Left forelimb (tissue), 1 donor: ENCODE results near the gene MEG3.

Experiments used
- DNase-seq: peaks from one replicate; pipeline ENCODE4 v3.0.0-alpha.2; 2018; ENCODE audit warnings: low spot score

The MEG3 gene

DNA sequence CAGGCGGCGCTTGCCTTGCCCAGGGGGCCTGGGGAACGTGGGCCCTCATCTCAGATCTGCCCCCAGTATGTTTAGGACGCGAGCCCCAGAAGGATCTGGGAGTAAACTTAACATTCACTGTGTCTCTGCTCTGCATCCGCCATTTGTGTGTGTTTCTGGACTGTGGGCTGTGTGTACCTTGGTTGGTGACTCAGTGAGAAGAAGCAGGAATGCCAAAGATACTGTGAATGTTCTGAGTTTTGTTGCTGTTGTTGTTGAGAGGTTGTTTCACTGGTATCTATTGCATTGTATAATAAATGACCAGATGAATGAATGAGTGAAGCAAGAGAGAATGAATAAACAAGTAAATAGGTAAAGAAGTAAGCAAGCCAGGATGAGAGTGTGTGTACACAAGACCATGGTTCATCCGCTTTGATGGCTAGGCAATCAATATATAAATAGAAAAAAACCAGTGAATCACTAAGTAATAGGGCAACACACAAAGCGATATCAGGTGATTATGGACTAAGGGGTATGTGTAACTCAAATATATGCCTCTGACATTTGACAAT is 20.5 kb downstream of the MEG3 start:
- DNase-seq: no peak

DNA sequence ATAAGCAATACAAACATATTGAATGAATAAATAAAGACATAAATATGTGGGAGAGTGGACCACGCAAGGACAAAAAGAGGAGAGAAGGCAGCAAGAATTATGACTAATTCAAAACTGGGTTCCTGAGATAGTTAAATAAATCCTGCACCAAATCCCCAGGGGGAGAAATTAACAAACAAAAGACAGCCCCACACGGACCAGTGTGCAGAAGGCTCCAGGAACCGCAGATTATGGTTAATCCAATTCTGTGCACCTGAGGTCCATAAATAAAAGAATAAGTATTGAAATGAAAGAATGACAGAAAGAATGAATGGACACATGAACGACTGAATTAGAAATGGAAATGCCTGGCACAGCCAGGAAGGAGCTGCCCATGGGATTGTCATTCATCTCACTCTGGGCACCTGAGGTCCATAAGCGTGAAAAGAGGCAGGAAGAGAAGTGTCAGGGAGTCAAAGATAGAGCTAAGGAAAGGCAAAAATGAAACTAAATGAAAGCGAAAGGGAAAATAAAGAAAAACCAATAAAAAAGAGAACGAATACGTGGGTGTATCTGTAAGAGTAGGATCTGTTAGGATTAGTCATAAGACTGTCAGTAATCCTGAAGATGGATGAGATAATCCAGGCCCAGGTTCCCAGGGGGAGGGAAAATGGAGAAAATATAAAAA is 23.3 kb downstream of the MEG3 start:
- DNase-seq: no peak

DNA sequence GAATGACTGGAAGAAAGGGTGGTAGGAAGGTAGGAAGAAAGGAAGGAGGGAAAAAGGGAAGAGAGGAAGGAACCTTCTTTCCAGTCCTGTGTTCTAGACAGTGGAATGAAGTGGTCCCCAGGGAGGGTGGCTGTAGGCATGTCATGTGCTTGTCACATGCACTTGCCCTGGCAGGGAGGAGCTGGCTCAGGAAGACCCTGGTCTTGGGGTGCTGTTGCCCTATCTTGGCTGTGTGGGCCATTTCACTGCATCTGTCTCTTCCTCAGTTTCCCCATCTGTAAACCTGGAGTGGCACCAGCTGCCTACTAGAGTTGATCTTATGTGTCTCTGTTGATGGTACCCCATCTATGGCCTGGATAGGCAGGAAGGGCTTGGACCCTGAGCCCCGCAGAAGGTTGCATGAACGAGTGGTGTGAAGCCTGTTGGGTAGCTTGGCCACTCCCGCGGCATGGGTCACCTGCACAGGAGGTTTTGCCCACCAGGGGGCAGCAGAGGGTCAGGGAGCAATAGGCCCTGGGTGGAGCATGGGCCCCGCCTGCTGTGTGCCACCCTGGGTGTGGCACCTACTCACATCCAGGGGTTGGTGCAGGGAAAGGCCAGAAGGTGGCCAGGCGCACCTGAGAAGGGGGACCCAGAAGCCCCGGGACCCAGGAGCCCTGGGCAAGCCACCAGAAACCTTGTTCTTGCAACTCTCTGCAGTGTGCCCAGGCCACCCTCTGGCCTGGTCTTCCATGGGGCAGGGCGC is 25.1 kb downstream of the MEG3 start:
- no peak for DNase-seq

DNA sequence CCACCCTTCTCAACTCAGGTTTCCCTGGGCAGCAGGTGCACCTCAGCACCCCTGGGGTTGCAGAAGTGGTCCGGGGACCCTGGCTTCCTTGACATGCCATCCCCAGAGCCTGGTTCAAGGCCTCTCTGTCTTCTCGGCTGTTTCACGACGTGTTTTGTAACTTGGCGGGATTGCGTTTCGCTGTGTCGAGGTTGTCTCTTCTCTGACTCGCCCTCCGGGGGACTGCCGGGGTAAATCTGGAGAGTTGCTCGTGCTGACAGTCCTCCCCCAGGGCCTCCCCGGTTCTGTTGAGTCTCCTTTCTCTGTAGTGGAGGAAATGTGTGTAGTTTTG is 25.6 kb downstream of the MEG3 start:
- no peak for DNase-seq

DNA sequence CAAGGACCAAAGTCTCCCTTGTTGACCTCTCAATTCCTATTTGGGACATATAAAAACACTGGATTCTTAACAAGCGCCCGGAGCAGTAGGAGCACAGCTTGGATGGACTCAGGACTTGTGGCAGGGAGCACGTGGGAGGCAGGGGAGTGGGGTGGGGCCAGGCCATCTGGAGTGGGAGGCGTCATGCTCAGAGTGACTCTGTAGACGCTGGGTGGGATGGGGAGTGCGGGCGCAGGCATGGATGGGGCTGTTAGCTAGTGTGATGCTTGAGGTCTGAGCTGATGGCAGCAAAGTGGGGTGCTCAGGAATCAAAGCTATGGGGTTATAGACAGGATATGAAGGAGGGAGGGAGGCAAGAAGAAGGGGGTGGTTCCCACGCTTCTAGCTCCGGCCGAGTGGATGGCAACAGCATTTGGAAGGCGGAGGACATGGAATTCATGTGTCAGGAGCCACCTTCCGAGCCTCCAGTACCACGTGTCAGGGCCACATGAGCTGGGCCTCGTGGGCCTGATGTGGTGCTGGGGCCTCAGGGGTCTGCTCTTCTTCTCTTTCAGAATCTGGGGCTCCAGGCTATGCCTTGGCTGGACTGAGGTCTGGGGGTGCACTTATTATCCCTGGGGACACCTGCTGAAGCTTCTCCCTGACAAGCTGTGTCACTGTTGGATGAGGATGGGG is 26.2 kb downstream of the MEG3 start:
- no peak for DNase-seq

DNA sequence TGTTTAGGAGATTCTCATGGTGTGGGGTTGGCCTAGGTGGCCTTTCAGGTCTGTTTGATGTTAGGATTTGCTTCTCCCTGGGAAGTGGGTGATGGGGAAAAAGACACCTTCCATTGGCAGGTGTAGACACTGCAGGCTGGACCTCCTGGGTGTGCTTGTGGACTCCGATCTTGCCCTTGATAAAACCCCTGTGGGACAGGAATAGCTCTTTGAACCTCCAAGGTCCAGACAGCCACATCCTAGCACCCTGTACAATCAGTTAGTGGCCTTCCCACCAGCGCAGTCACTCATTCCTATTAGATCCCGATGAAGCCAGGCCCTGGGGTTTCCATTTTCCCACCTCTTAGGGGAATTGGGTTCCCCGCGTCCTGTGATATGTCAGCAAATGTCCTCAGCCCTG is 28.5 kb downstream of the MEG3 start:
- no peak for DNase-seq

DNA sequence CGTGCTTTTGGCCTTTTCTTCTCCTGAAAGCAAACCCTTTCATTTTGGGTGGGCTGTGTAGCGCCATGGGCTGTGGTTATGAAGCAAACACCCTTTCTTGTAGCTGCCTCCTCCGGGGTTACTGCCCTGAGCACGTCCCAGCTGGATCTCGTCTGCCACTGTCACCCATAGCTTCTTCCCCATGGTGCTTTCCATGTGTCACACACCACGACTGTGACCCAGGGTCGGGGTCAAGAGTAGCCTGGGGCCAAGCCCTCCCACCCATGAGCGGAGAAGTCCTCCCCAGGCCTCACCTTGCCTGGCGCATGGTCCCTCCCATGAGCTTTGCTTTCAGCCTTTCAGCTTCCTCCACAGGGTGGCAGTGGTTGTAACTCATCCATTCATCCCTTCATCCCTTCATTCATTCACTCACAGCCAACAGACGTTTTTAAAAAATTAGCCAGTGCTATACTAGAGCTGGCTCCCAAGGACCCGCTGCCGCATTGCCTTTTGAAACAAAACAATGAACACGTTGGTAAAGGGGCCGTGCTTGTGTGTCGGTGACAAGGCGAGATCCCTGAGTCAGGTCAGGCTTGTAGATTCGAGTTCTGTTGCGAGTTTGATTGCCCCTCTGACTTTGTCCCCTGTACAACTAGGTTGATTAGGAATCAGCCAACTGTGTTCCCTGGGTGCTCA is 29.5 kb downstream of the MEG3 start:
- no peak for DNase-seq

DNA sequence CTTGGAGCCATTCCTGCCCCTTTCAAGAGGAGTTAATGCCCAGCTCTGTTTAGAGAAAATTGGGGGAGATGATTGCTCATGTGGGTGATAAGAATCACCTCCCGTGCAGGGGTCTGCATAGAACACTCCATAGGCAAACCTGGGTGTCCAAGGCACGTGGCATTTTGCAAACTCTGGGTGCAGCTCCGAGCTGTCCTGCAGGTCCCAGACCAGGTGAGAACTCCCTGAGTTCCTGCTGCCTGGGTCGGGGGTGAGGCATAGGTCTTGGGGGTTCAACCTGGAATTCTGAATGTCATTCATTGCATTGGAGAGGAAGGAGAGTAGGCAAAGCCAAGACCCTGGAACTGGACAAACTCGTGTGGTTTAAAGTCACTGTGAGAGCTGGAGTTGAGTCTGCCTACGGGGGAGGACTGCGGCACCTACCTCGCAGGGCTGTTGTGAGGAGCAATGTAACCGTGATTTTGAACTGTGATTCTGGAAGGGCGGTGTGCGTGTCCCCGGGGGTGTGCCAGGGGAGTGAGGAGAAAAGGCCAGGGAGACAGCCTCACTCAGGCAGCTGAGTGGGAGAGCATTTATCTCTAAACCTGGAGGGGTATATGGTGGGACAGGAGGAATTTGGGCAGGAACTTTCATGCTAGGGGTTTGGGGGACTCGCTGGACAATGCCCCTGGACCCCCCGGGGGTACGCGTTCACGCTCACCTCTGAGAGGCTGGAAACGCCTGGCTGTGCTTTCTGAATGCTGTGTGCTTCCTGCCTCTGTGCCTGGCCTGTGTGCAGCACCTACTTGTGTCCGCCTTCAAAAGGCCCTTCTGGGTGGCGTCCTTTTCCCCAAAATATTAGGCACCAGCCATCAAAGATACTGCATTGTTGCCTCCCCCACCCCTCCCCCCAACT is 30.4 kb downstream of the MEG3 start:
- no peak for DNase-seq

DNA sequence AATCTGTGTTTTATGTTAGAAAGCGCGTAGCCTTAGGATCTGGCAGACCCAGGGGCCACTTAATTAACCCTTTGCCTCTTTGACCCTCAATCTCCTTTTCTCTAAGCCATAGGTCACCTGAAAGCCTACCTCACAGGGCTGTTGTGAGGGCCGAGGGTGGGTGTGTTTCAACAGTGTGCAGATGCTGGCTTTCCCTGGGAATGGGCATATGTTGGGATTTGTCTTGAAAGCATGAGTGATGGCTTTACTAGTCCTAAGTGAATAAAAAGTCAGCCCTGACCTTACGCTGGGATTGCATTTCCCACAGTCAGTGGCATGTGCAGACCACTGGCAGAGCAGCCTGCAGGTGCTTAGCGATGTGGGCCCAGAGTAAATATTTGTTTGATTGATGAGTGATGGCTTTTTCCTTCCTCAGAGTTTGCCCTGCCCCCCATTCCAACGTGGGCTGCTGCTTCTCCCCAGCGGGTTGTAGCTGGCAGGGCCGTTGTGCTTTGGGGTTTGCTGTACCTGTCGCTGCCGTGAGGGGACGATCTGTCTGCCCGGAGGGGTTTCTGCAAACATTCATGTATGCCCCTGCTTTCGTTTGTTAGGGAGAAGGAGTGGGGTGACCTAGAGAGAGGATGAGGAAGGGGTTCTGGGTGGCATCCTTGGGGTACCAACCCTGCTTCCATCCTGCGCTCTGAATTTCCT is 31.5 kb downstream of the MEG3 start:
- DNase-seq: no peak

DNA sequence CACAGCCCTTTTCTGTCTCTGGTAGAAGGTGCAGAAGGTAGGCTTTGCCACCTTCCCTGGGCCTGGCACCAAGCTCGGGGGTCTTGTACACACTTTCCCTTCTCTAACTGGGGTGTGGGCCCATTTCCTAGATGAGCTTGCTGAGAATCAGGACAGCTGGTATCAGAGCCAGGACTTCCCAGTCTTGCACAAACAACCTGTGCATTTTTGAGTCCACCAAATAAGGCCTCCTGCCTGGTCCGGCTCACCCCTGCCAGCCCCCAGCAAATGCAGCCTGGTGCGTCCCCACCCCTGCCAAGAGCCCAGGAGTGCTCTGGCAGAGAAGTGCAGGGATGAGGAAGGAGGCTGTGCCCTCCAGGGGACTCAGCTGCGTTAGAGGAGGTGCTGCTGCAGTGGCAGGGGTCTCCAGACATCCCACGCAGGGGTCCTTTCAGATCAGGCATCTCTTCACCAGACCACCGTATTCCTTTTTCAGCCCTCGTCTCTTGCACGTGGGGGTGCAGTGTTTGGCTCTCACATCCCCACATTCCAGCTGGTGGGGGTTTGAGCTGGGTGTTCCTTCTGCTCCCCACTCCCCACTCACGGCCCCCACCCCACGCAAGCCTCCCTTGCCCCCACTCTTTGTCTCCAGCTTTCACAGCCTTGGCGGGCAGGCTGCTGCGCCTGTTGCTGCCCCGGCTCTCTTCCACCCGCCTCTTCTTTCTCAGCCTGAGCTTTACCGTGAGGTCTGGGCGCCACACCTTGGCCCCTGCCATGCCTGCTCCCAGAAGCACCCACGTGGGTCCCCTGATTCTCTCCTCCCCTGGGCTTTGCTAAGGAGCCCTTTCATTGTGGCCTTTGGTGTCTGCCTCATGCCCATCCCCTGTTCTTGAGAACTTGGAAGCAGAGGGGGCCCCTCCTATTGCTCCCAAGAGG is 32.3 kb downstream of the MEG3 start:
- no peak for DNase-seq

DNA sequence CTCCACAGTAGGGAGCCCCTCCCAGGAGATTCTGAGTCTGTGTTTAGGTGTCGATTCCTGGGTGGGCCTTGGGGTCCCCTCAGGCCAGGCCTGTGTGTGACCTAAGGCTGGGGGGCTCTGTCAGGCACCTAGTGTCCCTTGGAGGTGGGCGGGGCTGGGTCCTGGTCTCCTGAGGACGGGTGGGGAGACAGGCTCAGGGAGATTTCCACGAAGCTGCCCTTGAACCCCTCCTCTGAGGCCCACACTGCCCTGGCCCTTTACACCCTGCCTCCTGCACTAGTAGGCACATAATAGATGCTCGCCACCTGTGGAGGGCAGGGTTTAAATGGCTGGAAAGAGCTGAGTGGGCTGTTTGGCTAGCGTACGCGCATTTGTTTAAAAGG is 32.9 kb downstream of the MEG3 start:
- no peak for DNase-seq

DNA sequence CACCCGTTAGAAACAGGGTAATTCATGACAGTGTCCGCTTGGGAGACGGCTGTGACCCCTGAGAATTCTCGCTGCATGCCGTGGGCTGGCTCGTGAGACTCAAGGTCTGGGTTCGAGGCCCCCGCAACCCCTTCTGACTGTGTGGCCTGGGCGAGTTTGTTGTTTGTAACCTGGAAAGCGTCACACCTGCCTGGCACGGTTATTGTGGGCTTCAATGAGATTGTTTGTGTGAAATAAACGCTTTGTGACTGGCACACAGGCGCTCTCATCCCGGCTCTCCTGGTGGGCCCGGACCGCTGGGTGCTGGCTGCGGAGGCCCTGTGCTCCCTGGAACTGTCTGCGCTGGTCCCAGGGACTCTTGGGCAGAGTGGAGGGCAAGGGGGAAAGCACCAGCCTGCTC is 33.9 kb downstream of the MEG3 start:
- DNase-seq: no peak

DNA sequence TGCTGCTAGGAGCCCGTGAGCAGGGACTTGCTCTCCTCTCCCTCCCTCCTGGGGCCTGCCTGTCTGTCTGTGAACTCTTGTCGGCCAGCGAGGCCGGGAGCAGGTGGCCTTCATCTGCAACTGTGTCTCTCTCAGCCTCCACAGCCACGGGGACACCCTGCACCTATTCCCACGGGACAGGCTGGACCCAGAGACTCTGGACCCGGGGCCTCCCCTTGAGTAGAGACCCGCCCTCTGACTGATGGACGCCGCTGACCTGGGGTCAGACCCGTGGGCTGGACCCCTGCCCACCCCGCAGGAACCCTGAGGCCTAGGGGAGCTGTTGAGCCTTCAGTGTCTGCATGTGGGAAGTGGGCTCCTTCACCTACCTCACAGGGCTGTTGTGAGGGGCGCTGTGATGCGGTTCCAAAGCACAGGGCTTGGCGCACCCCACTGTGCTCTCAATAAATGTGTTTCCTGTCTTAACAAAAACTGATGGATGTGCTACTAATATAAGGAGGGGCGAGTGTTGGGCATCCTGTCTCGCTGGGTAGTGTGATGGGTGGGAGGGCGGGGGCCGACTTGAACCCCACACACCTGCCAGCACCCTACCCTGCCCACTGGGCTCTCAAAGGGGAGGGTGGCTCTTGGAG is 34.8 kb downstream of the MEG3 start:
- DNase-seq: no peak

DNA sequence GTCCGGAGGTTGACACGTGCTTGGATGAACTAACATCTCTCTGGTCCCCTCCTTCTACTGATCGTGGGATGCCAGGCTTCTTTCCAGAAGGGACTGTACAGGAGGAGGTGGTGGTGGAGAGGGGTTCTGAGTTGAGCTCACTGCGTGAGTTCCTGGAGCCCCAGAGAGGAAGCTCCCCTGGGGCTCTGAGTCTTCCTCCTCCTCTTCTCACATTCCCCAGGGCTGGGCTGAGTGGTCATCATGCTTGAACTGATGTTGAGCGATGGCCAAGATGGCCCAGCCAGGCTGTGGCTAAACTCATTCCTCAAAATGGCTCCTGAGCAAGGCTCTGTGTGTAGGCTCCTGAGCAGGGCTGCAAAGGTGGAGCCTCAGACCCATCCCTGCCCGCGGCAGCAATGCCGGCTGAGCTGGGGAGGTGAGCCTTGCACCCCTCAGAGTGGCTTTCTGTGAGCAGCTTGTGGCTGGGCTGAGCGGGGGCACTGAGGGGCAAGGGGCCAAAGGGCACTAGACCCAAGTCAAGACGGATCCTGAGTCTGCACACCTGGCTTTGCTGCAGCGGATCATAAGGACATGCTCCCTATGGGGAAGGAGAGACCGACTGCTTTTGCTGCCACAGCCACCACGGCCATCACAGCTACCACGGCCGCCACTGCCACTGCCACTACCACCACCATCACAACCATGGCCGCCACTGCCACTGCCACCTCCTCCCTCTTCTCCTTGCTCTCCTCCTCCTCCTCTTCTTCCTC is 35.4 kb downstream of the MEG3 start:
- DNase-seq: no peak

DNA sequence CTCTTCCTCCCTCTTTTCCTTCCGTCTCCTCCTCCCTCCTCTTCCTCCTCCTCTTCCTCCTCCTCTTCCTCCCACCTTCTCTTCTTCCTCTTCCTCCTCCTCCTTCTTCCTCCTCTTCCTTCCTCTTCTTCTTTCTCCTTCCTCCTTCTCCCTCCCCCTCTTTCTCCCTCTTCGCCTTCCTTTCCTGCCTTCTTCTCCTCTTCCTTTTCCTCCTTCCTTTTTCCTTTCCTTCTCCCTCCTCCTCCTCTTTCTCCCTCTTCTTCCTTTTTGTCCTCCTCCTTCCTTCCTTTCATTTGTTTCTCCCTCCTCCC is 36.0 kb downstream of the MEG3 start:
- DNase-seq: no peak

DNA sequence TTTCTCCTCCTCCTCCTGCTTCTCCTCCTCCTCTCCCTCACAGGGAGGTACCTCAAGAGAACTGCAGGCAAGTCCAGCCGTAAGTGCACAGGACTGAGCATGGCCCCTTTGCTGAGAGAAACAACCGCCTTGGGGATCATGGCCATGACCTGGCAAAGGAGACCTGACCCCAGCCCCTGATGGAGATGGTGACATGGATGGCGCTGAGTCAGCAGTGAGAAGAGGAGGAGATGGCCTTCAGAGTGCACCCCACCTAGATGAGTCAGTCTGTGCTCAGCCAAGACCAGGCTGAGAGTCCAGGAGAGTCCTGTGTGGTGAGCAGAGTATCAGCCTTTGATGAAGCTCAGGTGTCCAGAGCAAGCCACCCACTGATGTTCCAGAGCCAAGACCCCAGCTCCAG is 36.4 kb downstream of the MEG3 start:
- no peak for DNase-seq

DNA sequence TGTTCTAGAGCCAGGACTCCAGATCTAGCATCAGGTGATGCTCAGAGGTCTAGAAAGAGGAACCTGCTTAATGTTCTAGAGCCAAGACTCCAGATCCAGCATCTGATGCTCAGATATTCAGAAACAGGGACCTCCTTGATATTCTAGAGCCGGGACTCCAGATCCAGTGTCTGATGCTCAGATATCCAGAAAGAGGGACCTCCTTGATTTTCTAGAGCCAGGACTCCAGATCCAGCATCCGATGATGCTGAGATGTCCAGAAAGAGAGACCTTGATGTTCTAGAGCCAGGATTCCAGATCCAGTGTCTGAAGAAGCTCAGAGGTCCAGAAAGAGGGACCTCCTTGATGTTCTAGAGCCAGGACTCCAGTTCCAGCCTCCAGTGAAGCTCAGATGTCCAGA is 36.9 kb downstream of the MEG3 start:
- DNase-seq: no peak

DNA sequence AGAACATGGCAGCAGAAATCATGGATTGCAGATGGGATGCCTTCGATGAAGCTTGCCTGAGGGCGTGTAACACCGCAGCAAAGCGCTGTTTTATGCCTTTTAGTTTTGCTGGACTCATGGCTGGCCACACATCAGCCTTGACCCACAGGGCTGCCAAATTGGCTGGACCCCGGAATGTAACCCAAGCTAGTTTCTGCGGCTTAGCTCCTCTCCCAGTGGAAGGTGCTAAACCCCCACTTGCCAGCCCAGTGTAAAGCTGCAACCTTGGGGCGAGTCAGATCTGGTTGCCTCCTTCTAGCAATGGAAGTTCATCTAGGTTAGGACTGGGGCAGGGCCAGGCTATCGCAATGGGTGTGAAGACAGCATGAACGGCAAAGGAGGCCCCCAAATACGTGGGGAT is 38.3 kb downstream of the MEG3 start:
- DNase-seq: no peak
